Ishikawa (cell line): ENCODE results near the gene DELE1.
A peak's percentile ranks its signal among the peaks of the same experiment; 100 is the strongest.

Experiments
- CEBPB ChIP-seq: IDR thresholded peaks from 2 replicates; pipeline ENCODE4 v1.6.1; 2012
- CREB1 ChIP-seq: IDR thresholded peaks from 2 replicates; pipeline ENCODE4 v1.6.1; 2012; ENCODE audit warnings: low read depth
- EGR1 ChIP-seq: IDR thresholded peaks from 2 replicates; pipeline ENCODE4 v1.6.1; 2012
- EP300 ChIP-seq: IDR thresholded peaks from 2 replicates; pipeline ENCODE4 v1.6.1; 2012; ENCODE audit warnings: borderline replicate concordance
- FOXM1 ChIP-seq: IDR thresholded peaks from 2 replicates; pipeline ENCODE4 v1.6.1; 2012; ENCODE audit warnings: low read depth, borderline replicate concordance
- MAX ChIP-seq: IDR thresholded peaks from 2 replicates; pipeline ENCODE4 v1.6.1; 2012
- NFIC ChIP-seq: IDR thresholded peaks from 2 replicates; pipeline ENCODE4 v1.6.1; 2012
- RAD21 ChIP-seq: IDR thresholded peaks from 2 replicates; pipeline ENCODE4 v1.6.1; 2012; ENCODE audit warnings: low read depth
- REST ChIP-seq: IDR thresholded peaks from 2 replicates; pipeline ENCODE4 v1.6.1; 2012; ENCODE audit warnings: low read depth, mild to moderate bottlenecking
- TAF1 ChIP-seq: IDR thresholded peaks from 2 replicates; pipeline ENCODE4 v1.6.1; 2012; ENCODE audit warnings: low read depth, mild to moderate bottlenecking
- TCF12 ChIP-seq: IDR thresholded peaks from 2 replicates; pipeline ENCODE4 v1.6.1; 2012; ENCODE audit warnings: low read depth
- TEAD4 ChIP-seq: IDR thresholded peaks from 2 replicates; pipeline ENCODE4 v1.6.1; 2012
- USF1 ChIP-seq: IDR thresholded peaks from 2 replicates; pipeline ENCODE4 v1.6.1; 2012
- YY1 ChIP-seq: IDR thresholded peaks from 2 replicates; pipeline ENCODE4 v1.6.1; 2012; ENCODE audit warnings: low read depth
- ZBTB7A ChIP-seq: IDR thresholded peaks from 2 replicates; pipeline ENCODE4 v1.6.1; 2012; ENCODE audit warnings: low read depth

DELE1 gene

GRCh38 chr5:141923448-141924313 lies at the start of gene DELE1:
TSS of gene DELE1 (plus strand) at chr5:141923871. CDS start at chr5:141923942, 71 bp downstream.
- TF ChIP-seq RAD21 (no peak), TCF12 (peak; percentile 52; the same call in 1 of the 2 replicates), YY1 (peak; percentile 36; the same call in 1 of the 2 replicates), FOXM1 (no peak), MAX (peak; percentile 66; the same call in 1 of the 2 replicates), EP300 (peak; percentile 9; the same call in 1 of the 2 replicates), EGR1 (no peak), CEBPB (no peak), CREB1 (0 out of 2 replicates have a peak, but pooled peaks have one; percentile 34), USF1 (0 out of 2 replicates have a peak, but pooled peaks have one; percentile 2), REST (peak; percentile 24; the same call in 1 of the 2 replicates), NFIC (peak; percentile 40; the same call in 1 of the 2 replicates), TAF1 (peak; percentile 81; the same call in 1 of the 2 replicates), ZBTB7A (peak; percentile 41; the same call in 1 of the 2 replicates), TEAD4 (peak; percentile 64)

GRCh38 chr5:141873933-141874261 lies 49.8 kb upstream of the DELE1 start:
- no peak for TF ChIP-seq EGR1
- TF ChIP-seq TAF1, result no peak
- TF ChIP-seq RAD21, result no peak
- TF ChIP-seq TCF12, result no peak
- no peak for TF ChIP-seq REST
- TF ChIP-seq YY1, result no peak
- TF ChIP-seq USF1, result no peak
- TF ChIP-seq TEAD4, result no peak
- TF ChIP-seq NFIC, result no peak
- TF ChIP-seq CREB1, result no peak
- TF ChIP-seq MAX, result no peak
- TF ChIP-seq FOXM1, result no peak
- no peak for TF ChIP-seq EP300
- no peak for TF ChIP-seq ZBTB7A
- TF ChIP-seq CEBPB, result no peak

GRCh38 chr5:141874262-141874964 lies 49.3 kb upstream of the DELE1 start:
- TF ChIP-seq YY1 (no peak), TCF12 (no peak), CREB1 (no peak), MAX (no peak), EP300 (no peak), TAF1 (no peak), TEAD4 (no peak)

- TF ChIP-seq RAD21, result no peak
- TF ChIP-seq TEAD4, result no peak
- TF ChIP-seq CREB1, result no peak
- no peak for TF ChIP-seq EGR1
- no peak for TF ChIP-seq NFIC
- TF ChIP-seq REST, result no peak
- TF ChIP-seq MAX, result no peak
- no peak for TF ChIP-seq CEBPB
- no peak for TF ChIP-seq ZBTB7A
- TF ChIP-seq TAF1, result no peak
- TF ChIP-seq YY1, result no peak
- TF ChIP-seq TCF12, result no peak
Observed at GRCh38 chr5:141875022-141875740, 48.5 kb upstream of the DELE1 start.
